Astrocyte of the hippocampus (primary cell): ENCODE data around the gene OR2V1.
A peak's percentile ranks its signal among the peaks of the same experiment; 100 is the strongest.
"Not testable (repeated sequence)": the region's sequence is repeated elsewhere in the genome, so short reads cannot be mapped to it uniquely, and the experiment has no call there.

Experiments
- DNase-seq: peaks from one replicate; pipeline ENCODE4 v3.0.0; 2011; ENCODE audit warnings: low read depth, low spot score

The OR2V1 gene

GRCh38 chr5:181160152-181160754 lies 29.3 kb upstream of the OR2V1 start:
- peak; percentile 49 for DNase-seq

GRCh38 chr5:181159286-181160151 lies 28.6 kb upstream of the OR2V1 start:
- DNase-seq, result peak; percentile 90

GRCh38 chr5:181158869-181159268 lies 27.9 kb upstream of the OR2V1 start:
- no peak for DNase-seq

- no peak for DNase-seq
Observed at GRCh38 chr5:181156758-181157157, 25.8 kb upstream of the OR2V1 start.

GRCh38 chr5:181153814-181154213 lies 22.8 kb upstream of the OR2V1 start:
- DNase-seq, result no peak

- DNase-seq, result no peak
Observed at GRCh38 chr5:181152406-181152805, 21.4 kb upstream of the OR2V1 start.

- no peak for DNase-seq
Observed at GRCh38 chr5:181151146-181151545, 20.2 kb upstream of the OR2V1 start.

GRCh38 chr5:181149806-181150733 lies 19.1 kb upstream of the OR2V1 start:
- no peak for DNase-seq

- no peak for DNase-seq
Observed at GRCh38 chr5:181149355-181149754, 18.4 kb upstream of the OR2V1 start.

- DNase-seq, result not testable (repeated sequence)
Observed at GRCh38 chr5:181146927-181147636, 16.1 kb upstream of the OR2V1 start, which contains the start of gene OR2V2. OR2V2 (plus strand) TSS chr5:181147586; CDS start chr5:181154943, 7,357 bp downstream.

- DNase-seq, result no peak
Observed at GRCh38 chr5:181145133-181145532, 14.2 kb upstream of the OR2V1 start.

- no peak for DNase-seq
Observed at GRCh38 chr5:181142054-181142453, 11.1 kb upstream of the OR2V1 start.

GRCh38 chr5:181140766-181141165 lies 9.8 kb upstream of the OR2V1 start:
- DNase-seq, result no peak

- DNase-seq, result no peak
Observed at GRCh38 chr5:181138258-181138657, 7.3 kb upstream of the OR2V1 start.

GRCh38 chr5:181136361-181136955 lies 5.5 kb upstream of the OR2V1 start:
- no peak for DNase-seq

- DNase-seq, result no peak
Observed at GRCh38 chr5:181134259-181134658, 3.3 kb upstream of the OR2V1 start.

GRCh38 chr5:181133610-181134231 lies 2.8 kb upstream of the OR2V1 start:
- peak; percentile 42 for DNase-seq

GRCh38 chr5:181133083-181133482 lies 2.1 kb upstream of the OR2V1 start:
- DNase-seq, result no peak

- DNase-seq, result no peak
Observed at GRCh38 chr5:181131514-181131913, 545 bp upstream of the OR2V1 start.

GRCh38 chr5:181130081-181130480 lies 888 bp downstream of the OR2V1 start:
- DNase-seq, result not testable (repeated sequence)
